NCI-H446 (cell line): Measurements from ENCODE around the gene ZFAND5.

Source experiments
- DNase-seq, 2 experiments: peaks; one replicate each; lab custom pipeline; 2025; lab: John Stamatoyannopoulos, UW

The ZFAND5 gene

DNA sequence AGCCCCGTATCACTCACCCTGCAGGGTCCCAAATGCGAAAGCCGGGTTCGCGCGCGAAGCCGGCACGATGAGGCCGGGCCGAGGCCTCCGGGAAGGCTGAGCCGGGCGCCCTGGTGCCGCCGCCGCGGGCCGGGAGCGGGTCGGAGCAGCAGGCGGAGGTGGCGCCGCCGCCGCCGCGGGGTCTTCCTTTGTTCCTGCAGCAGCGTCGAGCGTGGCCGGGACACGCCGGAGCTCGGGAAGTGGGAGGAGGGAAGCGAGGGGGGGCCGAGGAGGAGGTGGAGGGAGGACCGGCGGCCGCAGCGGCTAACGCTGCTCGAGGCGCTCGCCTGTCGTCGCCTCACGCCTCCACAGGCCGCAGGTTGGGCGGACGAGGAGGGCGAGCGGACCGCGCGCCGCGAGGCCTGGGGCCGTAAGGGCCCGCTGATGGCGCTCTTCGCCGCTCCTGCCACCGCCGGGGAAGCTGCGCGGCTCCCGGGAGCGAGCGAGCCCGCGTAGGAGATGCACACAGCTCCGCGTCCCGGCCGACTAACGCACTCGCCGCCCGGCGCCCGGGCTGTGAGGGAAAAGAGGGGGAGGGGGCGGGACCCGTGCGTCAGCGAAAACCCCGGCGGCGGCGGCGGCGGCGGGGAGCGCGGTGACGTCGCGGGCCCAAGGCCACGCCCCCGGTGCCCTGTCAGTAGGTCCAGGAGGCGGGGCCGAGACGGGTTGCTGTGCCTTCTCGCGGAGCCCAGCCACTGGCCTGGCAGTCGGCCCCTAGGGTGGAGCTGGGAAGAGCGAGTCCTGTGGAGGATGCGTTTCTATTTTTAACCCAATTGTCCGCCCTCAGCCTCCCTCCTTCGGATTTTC is at the start of gene ZFAND5:
ZFAND5 (minus strand) TSS at position 530 of the 846 bp plus-strand sequence. CDS start 4,430 bp downstream, outside the sequence.
- peak; percentile 69 to 94 for DNase-seq

DNA sequence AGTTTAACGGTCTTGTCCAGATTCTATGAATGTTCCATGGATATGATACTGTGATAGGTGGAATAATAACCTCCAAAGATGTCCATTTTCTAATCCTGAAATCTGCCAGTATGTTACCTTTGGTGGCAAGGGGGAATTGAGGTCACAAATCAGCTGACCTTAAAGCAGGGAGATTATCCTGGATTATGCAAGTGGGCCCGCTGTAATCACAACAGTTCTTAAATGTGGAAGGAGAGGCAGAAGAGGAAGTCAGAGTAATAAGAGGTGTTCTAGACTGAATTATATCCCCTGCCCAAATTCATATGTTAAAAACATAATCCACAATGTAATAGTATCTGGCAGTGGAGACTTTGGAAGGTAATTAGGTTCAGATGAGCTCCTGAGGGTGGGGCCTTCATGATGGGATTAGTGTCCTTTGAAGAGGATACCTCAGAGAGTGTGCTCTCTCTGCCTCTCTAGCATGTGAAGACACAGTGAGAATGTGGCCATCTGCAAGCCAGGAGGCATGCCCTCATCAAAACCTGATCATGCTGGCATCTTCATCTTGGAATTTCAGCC is 47.6 kb upstream of the ZFAND5 start:
- no peak for DNase-seq

- DNase-seq, result no peak
These were observed 45.2 kb upstream of the ZFAND5 start for GRCh38 chr9:72410214-72410613.

DNA sequence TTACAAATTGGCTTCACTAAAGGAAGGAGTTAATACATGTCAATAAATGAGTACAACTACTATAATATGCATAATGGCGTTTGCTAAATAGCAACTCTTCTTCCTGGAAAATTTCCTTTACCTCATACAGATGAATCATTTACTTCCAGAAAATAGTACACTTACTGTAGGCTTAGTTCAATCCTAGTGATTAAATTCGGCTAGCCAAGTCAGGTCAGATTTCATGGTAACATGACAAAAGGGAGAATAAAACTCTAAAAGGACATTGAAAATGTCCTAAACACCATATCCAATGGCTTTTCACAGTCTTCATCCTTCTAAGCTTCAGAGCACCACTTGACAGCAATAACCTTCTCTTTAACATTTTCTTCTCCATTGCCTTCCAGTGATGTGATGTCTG is 42.1 kb upstream of the ZFAND5 start:
- DNase-seq, result no peak

- no peak for DNase-seq
These were observed 37.7 kb upstream of the ZFAND5 start for GRCh38 chr9:72402744-72403143.

GRCh38 chr9:72401396-72401795 is 36.4 kb upstream of the ZFAND5 start:
- no peak for DNase-seq

DNA sequence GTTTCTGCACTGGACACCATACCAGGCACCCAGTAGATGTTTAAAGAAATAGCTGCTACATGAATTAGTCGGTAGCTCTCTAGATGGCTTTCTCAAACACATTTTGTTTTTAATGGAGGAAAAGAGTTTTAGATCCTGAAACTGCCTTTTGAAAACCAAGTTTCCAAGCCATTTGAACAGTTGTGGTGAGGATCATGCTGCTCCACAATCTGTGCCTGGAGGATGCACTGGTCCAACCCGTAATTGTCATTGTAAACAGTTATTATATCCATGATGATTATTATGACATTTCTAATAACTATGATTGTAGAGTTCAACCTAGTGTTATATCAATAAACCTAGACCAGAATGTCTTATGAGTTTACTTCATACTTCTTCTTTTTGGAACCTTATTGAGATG is 35.9 kb upstream of the ZFAND5 start:
- DNase-seq, result no peak

DNA sequence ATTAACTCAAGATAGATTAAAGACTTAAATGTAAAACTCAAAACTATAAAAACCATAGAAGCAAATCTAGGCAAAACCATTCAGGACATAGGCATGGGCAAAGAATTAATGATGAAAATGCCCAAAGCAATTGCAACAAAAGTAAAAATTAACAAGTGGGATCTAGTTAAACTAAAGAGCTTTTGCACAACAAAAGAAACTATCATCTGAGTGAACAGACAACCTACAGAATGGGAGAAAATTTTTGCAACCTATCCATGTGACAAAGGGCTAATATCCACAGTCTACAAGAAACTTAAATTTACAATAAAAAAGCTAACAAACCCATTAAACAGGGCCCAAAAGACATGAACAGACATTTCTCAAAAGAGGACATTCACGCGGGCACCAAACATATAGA is 34.4 kb upstream of the ZFAND5 start:
- no peak for DNase-seq

DNA sequence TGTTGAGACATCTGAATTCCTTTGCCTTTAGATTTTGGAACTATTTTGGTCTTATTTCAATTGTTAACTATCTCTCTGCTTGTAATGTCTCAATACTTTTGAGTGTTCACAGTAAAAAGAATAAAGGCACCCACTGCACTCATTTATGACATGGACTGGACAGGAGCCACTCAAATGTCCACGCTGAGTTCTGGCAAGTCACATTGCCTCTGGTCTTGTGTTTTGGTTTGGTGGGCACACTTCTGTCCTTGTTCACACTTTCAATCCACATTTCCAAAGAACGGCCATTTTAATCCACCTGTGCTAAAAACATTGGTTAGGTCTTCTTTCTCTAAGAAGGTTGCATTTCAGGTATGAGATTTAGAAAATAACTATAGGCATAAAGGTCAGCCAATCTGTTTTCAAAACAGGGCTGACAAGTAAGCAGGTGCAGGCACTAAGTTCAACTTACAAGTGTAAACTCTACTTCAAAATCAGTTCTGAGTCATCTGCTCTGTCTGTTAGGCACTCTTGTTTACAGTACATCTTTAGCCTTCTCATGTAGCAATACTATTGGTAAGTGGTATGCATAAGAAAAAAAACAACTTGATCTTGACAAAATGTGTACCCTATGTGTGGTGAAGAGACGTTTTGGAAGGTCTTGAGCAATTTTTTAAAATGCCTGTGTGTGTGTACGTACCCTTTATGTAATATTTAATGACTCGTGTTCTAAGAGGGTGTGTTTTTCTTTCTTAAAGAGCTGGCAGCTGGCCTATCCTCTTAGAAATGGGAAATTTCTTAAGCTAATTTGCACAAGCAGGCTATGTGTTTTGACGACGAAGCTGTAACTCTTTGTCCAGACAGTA is 31.5 kb upstream of the ZFAND5 start:
- DNase-seq, result peak in 1 of 2 experiments; percentile 2

DNA sequence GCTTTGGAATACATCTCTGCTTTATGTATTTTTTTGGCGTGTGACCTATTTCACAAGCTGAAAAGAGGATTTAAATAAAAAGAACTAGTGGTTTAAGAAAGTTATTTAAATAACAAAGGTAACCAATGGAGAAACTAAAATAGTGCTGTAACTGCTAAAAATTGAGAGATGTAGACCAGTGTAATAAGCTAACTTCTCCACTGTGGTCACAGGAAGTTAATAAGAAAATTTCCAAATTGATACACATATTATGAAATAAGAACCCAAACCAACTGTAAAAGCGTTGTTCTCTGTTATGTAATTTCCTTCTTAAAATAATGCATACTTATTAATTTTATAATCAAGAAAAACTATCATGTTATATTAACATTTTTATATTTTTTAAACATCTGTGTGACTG is 29.1 kb upstream of the ZFAND5 start:
- DNase-seq, result no peak

DNA sequence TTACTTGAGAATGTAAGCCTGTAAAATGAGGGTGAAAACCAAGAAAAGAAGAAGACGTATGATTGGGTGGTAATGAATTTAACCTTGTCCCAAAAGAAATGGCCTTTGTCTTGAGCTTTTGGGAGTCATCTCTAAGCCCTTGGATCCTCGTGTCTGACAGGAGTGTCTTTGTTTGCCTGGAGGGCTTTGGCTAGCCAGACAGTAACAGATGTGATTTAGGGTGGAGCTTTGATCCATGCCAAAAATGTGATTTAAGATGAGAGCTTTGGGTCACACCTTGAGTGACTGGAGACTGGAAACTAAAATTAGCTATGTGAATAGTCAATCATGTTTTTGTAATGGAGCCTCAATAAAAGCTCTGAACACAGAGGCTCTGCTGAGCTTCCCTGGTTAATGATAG is 25.9 kb upstream of the ZFAND5 start:
- DNase-seq, result peak in 1 of 2 experiments; percentile 1

DNA sequence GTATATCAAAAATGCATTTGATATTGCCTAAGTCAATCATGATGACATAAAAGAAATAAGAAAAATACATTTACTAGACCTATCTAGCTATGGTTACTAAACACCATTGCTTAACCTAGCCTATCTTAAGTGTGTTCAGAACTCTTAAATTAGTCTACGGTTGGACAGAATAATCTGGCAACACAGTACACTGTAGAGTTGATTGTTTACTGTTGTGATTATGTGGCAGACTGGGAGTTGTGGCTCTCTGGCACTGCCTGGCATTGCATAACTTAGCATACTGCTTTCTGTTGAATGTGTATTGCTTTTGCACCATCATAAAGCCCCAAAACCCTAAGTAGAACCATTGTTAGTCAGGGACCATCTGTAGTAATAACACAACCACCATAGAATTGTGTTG is 21.2 kb upstream of the ZFAND5 start:
- DNase-seq, result no peak

GRCh38 chr9:72384710-72385485 is 19.9 kb upstream of the ZFAND5 start:
- no peak for DNase-seq

- DNase-seq, result no peak
These were observed 19.1 kb upstream of the ZFAND5 start for GRCh38 chr9:72383978-72384709.

- no peak for DNase-seq
These were observed 17.4 kb upstream of the ZFAND5 start for GRCh38 chr9:72382405-72382804.

- no peak for DNase-seq
These were observed 12.0 kb upstream of the ZFAND5 start for GRCh38 chr9:72377041-72377440.

DNA sequence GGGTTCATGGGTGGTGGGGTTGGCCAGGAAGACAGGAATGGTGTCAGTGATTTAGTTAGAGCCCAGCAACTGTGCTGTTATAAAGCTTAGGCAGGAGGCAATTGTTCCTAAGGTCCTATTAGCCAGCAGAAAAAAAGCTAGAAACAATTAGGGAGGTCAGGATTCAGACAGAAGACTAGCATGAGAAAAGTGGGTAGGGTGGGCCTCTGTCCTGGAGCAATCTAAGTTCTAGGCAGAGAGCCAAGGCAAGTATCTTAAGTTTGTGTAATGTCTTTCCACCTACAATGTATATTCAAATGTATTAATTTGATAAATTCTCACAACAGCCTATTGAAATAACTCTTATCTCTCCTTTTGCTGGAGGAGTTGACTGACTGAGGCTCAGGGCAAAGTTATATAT is 6.1 kb upstream of the ZFAND5 start:
- no peak for DNase-seq

- peak in 1 of 2 experiments; percentile 71 for DNase-seq
These were observed 683 bp upstream of the ZFAND5 start for GRCh38 chr9:72365525-72366256.

DNA sequence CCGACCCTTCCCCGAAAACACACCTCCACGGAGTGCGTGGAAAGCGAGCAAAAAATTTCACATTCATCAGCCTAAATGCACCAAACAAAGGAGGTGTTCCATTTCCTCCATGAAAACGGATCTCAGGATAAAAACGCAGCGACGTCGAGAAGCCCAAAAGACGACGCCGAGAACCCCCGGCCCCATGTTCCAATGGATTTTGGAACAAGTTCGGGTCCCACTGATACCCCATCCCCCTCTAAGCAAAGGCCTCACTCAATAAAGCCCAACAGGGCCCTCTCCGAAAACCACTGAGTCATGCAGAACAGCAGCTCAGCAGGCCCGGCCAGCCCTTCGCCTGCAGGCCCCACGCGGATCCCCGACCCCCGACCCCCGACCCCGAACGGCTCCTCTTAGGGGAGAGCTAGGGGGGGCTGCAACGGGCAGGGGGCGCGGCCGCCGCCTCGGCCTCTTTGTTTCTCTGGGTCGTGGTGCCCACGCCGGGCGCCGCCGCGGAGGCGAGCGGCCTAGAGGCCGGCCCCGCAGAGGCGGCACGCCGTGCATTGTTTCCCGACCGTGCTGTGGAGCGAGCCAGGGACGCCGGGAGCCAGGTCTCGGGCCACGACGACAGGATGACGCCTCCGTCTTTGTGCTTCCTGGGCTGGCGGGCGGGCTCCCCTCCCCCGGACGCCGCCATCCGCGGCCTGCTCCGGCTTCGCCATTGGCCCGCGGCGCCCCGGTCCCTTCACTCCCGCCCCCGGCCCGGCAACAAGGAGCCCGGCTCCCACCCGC is 915 bp downstream of the ZFAND5 start:
- peak in 1 of 2 experiments; percentile 44 for DNase-seq

GRCh38 chr9:72363236-72363635 is 1.8 kb downstream of the ZFAND5 start:
- no peak for DNase-seq
